ENCODE data around the gene NTSR1. TPM values are rescaled to one million over a fixed set of nuclear protein-coding genes. Genes with fewer than 3 reads are reported as not detected.

NTSR1 gene
- total RNA-seq, 1 experiment from 2014 or later, result 44.1 TPM

DNA sequence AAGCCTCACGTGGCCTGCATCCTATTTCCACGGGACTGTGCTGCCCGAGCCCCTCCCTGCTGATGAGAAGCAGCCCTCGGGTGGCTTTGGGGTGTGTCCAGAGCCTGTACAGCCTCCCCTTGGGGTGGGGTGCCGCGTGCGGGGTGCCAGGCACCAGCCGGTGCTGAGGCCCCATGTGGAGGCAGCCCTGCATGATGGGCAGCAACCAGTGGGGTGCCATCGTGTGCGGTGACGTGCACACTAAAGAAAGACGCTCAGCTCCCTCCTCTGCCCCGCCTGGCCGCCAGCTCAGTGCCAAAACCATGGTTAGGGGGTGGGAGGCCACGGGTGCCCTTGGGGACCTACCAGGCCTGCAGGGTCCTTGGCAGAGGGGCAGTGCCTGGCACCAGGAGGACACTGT lies 26.2 kb downstream of the NTSR1 start:
- ATAC-seq (peak; percentile 3; the same call in 1 of the 2 replicates), DNase-seq (ENCODE audit: low read depth, low spot score) (no peak)
- intact Hi-C loops (cut with micrococcal nuclease; ENCODE audit: unreplicated experiment) (no loop called here), in situ Hi-C loops (cut with HindIII; ENCODE audit: low pct_unique_long_range_greater_than_20kb, low sequenced_read_pairs) (no loop called here)
- Histone ChIP-seq H3K27me3 (ENCODE audit: control insufficient read depth, insufficient read depth, low read length) (no peaks in the 10 kb centered on the region), H3K4me3 (ENCODE audit: low read depth in 2 of 2, low read length in 2 of 2) (no peak overlapping the region), H3K4me1 (ENCODE audit: control insufficient read depth, insufficient read depth, low read length) (peaks cover 64% of the 10 kb centered on the region), H3K36me3 (ENCODE audit: control insufficient read depth, insufficient read depth, low read length) (0 out of 2 replicates have a peak, but pooled peaks cover 2% of the 10 kb centered on the region), H3K9me3 (ENCODE audit: control insufficient read depth, insufficient read depth, low read depth, low read length) (no peaks in the 10 kb centered on the region), H3K27ac (ENCODE audit: low read length) (peak overlapping the region; percentile 72)
- TF ChIP-seq, protein P1, sequence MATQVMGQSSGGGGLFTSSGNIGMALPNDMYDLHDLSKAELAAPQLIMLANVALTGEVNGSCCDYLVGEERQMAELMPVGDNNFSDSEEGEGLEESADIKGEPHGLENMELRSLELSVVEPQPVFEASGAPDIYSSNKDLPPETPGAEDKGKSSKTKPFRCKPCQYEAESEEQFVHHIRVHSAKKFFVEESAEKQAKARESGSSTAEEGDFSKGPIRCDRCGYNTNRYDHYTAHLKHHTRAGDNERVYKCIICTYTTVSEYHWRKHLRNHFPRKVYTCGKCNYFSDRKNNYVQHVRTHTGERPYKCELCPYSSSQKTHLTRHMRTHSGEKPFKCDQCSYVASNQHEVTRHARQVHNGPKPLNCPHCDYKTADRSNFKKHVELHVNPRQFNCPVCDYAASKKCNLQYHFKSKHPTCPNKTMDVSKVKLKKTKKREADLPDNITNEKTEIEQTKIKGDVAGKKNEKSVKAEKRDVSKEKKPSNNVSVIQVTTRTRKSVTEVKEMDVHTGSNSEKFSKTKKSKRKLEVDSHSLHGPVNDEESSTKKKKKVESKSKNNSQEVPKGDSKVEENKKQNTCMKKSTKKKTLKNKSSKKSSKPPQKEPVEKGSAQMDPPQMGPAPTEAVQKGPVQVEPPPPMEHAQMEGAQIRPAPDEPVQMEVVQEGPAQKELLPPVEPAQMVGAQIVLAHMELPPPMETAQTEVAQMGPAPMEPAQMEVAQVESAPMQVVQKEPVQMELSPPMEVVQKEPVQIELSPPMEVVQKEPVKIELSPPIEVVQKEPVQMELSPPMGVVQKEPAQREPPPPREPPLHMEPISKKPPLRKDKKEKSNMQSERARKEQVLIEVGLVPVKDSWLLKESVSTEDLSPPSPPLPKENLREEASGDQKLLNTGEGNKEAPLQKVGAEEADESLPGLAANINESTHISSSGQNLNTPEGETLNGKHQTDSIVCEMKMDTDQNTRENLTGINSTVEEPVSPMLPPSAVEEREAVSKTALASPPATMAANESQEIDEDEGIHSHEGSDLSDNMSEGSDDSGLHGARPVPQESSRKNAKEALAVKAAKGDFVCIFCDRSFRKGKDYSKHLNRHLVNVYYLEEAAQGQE (IDR thresholded peaks at IDR 0.05; ENCODE audit: insufficient read depth in 1 of 2, low read depth in 2 of 2, low read length in 1 of 2), result no peak
- TF ChIP-seq, protein P2, sequence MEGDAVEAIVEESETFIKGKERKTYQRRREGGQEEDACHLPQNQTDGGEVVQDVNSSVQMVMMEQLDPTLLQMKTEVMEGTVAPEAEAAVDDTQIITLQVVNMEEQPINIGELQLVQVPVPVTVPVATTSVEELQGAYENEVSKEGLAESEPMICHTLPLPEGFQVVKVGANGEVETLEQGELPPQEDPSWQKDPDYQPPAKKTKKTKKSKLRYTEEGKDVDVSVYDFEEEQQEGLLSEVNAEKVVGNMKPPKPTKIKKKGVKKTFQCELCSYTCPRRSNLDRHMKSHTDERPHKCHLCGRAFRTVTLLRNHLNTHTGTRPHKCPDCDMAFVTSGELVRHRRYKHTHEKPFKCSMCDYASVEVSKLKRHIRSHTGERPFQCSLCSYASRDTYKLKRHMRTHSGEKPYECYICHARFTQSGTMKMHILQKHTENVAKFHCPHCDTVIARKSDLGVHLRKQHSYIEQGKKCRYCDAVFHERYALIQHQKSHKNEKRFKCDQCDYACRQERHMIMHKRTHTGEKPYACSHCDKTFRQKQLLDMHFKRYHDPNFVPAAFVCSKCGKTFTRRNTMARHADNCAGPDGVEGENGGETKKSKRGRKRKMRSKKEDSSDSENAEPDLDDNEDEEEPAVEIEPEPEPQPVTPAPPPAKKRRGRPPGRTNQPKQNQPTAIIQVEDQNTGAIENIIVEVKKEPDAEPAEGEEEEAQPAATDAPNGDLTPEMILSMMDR (IDR thresholded peaks at IDR 0.05), result no peak
- TF ChIP-seq POLR2AphosphoS5 (IDR thresholded peaks at IDR 0.05; ENCODE audit: low read depth, low read length) (no peak), TCF7L2 (IDR thresholded peaks at IDR 0.05; ENCODE audit: low read depth, low read length) (no peak), SIN3A (IDR thresholded peaks at IDR 0.05; ENCODE audit: borderline replicate concordance, insufficient read depth, low read depth, low read length) (no peak)
- CTCF ChIA-PET, result interaction anchor here (0.6 to 0.7 kb wide), 2 partner anchors 12 to 59 kb away, joined by 3 to 5 read pairs; no protein-coding TSS in a partner anchor
- no TSS peak for BruUV-seq (replicated peaks)
- POLR2A ChIA-PET, result interaction anchor here (0.6 kb wide), 1 partner anchor 57 kb away, joined by 7 read pairs; no protein-coding TSS in a partner anchor

DNA sequence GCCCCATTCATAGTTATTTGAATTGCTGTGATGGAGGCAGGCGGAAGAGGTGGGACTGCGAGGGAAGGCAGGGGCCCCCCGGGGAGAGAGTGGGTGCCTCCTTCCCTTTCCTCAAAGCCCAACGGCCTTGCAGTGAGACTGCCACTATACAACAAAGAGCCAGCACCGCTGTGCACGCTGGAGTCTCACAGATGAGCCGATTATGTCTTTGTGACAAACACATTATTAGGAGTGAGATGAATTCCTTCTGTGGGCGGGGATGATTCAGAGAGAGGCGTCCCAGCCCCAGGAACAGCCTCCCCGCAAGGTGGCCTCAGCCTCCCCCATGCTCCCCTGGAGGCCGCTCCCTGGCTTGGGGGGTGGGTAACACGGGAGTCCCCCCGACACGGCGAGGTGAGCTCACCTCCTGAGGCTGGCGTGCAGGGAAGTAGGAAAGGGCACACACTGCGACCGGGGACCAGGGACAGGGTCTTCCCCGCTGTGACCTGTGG lies 26.7 kb downstream of the NTSR1 start:
- no peaks in the 10 kb centered on the region for H3K27me3 ChIP-seq (ENCODE audit: control insufficient read depth, insufficient read depth, low read length)
- intact Hi-C loops (cut with micrococcal nuclease; ENCODE audit: unreplicated experiment) (no loop called here), in situ Hi-C loops (cut with HindIII; ENCODE audit: low pct_unique_long_range_greater_than_20kb, low sequenced_read_pairs) (no loop called here)
- 0 out of 2 replicates have a peak, but pooled peaks cover 2% of the 10 kb centered on the region for H3K36me3 ChIP-seq (ENCODE audit: control insufficient read depth, insufficient read depth, low read length)
- no peak overlapping the region for H3K4me3 ChIP-seq (ENCODE audit: low read depth in 2 of 2, low read length in 2 of 2)
- BruUV-seq (replicated peaks), result no TSS peak
- H3K9me3 ChIP-seq (ENCODE audit: control insufficient read depth, insufficient read depth, low read depth, low read length), result no peaks in the 10 kb centered on the region
- TF ChIP-seq TCF7L2 (IDR thresholded peaks at IDR 0.05; ENCODE audit: low read depth, low read length) (no peak), POLR2AphosphoS5 (IDR thresholded peaks at IDR 0.05; ENCODE audit: low read depth, low read length) (no peak), SIN3A (IDR thresholded peaks at IDR 0.05; ENCODE audit: borderline replicate concordance, insufficient read depth, low read depth, low read length) (no peak)
- TF ChIP-seq, protein P1 (IDR thresholded peaks at IDR 0.05; ENCODE audit: insufficient read depth in 1 of 2, low read depth in 2 of 2, low read length in 1 of 2), result no peak
- TF ChIP-seq, protein P2 (IDR thresholded peaks at IDR 0.05), result no peak
- DNase-seq (ENCODE audit: low read depth, low spot score) (no peak), ATAC-seq (peak; percentile 1; the same call in 1 of the 2 replicates)
- peak overlapping the region; percentile 72 for H3K27ac ChIP-seq (ENCODE audit: low read length)
- POLR2A ChIA-PET, result no interaction called here
- CTCF ChIA-PET, result interaction anchor here (0.6 to 0.7 kb wide), 2 partner anchors 13 to 59 kb away, joined by 3 to 5 read pairs; no protein-coding TSS in a partner anchor
- H3K4me1 ChIP-seq (ENCODE audit: control insufficient read depth, insufficient read depth, low read length), result peaks cover 69% of the 10 kb centered on the region

Measured in Panc1 (cell line).